SK-N-SH treated with all-trans-retinoic acid at 6 μM for 48 hours (cell line): ENCODE measurements around the gene CDKN1B.

Experiments used
- ATAC-seq: fragments of 200-7000 bp; cut with Tn5 transposase; 3 replicates; pipeline ENCODE4 v1.9.1; 2020; ENCODE audit warnings: mild to moderate bottlenecking, moderate library complexity
- ARNTL ChIP-seq: fragments of 450-650 bp; formaldehyde crosslinking; IDR thresholded peaks from 2 replicates; pipeline ENCODE4 v1.5.0; 2020; ENCODE audit warnings: low read depth, mild to moderate bottlenecking, moderate library complexity, borderline replicate concordance
- BACH2 ChIP-seq: fragments of 250-450 bp; sonication (Bioruptor Pico); IDR thresholded peaks from 2 replicates; pipeline ENCODE4 v1.9.0; 2021; ENCODE audit warnings: mild to moderate bottlenecking, borderline replicate concordance
- CSDC2 ChIP-seq: fragments of 250-450 bp; sonication (Bioruptor Pico); IDR thresholded peaks from 2 replicates; pipeline ENCODE4 v1.5.0; 2020; ENCODE audit warnings: mild to moderate bottlenecking, moderate library complexity
- ESRRG ChIP-seq: fragments of 250-450 bp; sonication (Bioruptor Pico); IDR thresholded peaks from 2 replicates; pipeline ENCODE4 v1.6.1; 2021; ENCODE audit warnings: mild to moderate bottlenecking
- GLIS3 ChIP-seq: fragments of 250-450 bp; sonication (Bioruptor Pico); IDR thresholded peaks from 2 replicates; pipeline ENCODE4 v1.5.0; 2020; ENCODE audit warnings: mild to moderate bottlenecking, moderate library complexity
- ISL1 ChIP-seq: fragments of 250-450 bp; sonication (Bioruptor Pico); IDR thresholded peaks from 2 replicates; pipeline ENCODE4 v2.1.2; 2022; ENCODE audit warnings: mild to moderate bottlenecking, moderate library complexity
- OSR1 ChIP-seq: fragments of 250-450 bp; sonication (Bioruptor Pico); IDR thresholded peaks from 2 replicates; pipeline ENCODE4 v1.8.0; 2022; ENCODE audit warnings: moderate library complexity, mild to moderate bottlenecking, inconsistent platforms
- PPARA ChIP-seq: fragments of 250-450 bp; sonication (Bioruptor Pico); IDR thresholded peaks from 2 replicates; pipeline ENCODE4 v1.5.0; 2020; ENCODE audit warnings: mild to moderate bottlenecking, borderline replicate concordance
- RARB ChIP-seq: fragments of 250-450 bp; sonication (Bioruptor Pico); IDR thresholded peaks from 2 replicates; pipeline ENCODE4 v1.8.0; 2021; ENCODE audit warnings: mild to moderate bottlenecking, moderate library complexity
- SNAI2 ChIP-seq: fragments of 250-450 bp; sonication (Bioruptor Pico); IDR thresholded peaks from 2 replicates; pipeline ENCODE4 v1.5.0; 2020; ENCODE audit warnings: mild to moderate bottlenecking, moderate library complexity
- TCF4 ChIP-seq: fragments of 250-450 bp; sonication (Bioruptor Pico); IDR thresholded peaks from 2 replicates; pipeline ENCODE4 v1.8.0; 2021; ENCODE audit warnings: mild to moderate bottlenecking, moderate library complexity, borderline replicate concordance
- TOX ChIP-seq: fragments of 250-450 bp; sonication (Bioruptor Pico); IDR thresholded peaks from 2 replicates; pipeline ENCODE4 v1.8.0; 2021; ENCODE audit warnings: mild to moderate bottlenecking, moderate library complexity, borderline replicate concordance
- ZC3H10 ChIP-seq: fragments of 250-450 bp; sonication (Bioruptor Pico); IDR thresholded peaks from 2 replicates; pipeline ENCODE4 v1.5.1; 2021; ENCODE audit warnings: mild to moderate bottlenecking, moderate library complexity
- ZFP3 ChIP-seq: fragments of 250-450 bp; sonication (Bioruptor Pico); IDR thresholded peaks from 2 replicates; pipeline ENCODE4 v1.5.0; 2020; ENCODE audit warnings: mild to moderate bottlenecking, moderate library complexity
- ZFP30 ChIP-seq: fragments of 450-650 bp; formaldehyde crosslinking; IDR thresholded peaks from 2 replicates; pipeline ENCODE4 v1.5.0; 2022; ENCODE audit warnings: mild to moderate bottlenecking, moderate library complexity
- ZNF565 ChIP-seq: fragments of 450-650 bp; formaldehyde crosslinking; conservative IDR thresholded peaks from 2 replicates; pipeline ENCODE4 v1.5.0; 2020; ENCODE audit warnings: low read depth, mild to moderate bottlenecking, moderate library complexity
- ZNF70 ChIP-seq: fragments of 450-650 bp; formaldehyde crosslinking; IDR thresholded peaks from 2 replicates; pipeline ENCODE4 v1.5.0; 2020; ENCODE audit warnings: mild to moderate bottlenecking, moderate library complexity
- ZNF8 ChIP-seq: fragments of 450-650 bp; formaldehyde crosslinking; IDR thresholded peaks from 2 replicates; pipeline ENCODE4 v1.5.0; 2020; ENCODE audit warnings: mild to moderate bottlenecking, moderate library complexity
- TF ChIP-seq, protein P1 (sequence below): fragments of 250-450 bp; sonication (Bioruptor Pico); IDR thresholded peaks from 2 replicates; pipeline ENCODE4 v1.5.1; 2020; ENCODE audit warnings: low read depth, mild to moderate bottlenecking, moderate library complexity
- TF ChIP-seq, protein P2 (sequence below): fragments of 250-450 bp; sonication (Bioruptor Pico); IDR thresholded peaks from 2 replicates; pipeline ENCODE4 v1.8.0; 2020; ENCODE audit warnings: mild to moderate bottlenecking, moderate library complexity, borderline replicate concordance
- TF ChIP-seq, protein P3 (sequence below): fragments of 250-450 bp; sonication (Bioruptor Pico); IDR thresholded peaks from 2 replicates; pipeline ENCODE4 v1.5.0; 2020; ENCODE audit warnings: mild to moderate bottlenecking, moderate library complexity
- TF ChIP-seq, protein P4 (sequence below): fragments of 250-450 bp; sonication (Bioruptor Pico); IDR thresholded peaks from 2 replicates; pipeline ENCODE4 v1.8.0; 2021; ENCODE audit warnings: low read depth, mild to moderate bottlenecking, moderate library complexity, borderline replicate concordance
- TF ChIP-seq, protein P5 (sequence below): fragments of 250-450 bp; sonication (Bioruptor Pico); IDR thresholded peaks from 2 replicates; pipeline ENCODE4 v1.5.1; 2021; ENCODE audit warnings: mild to moderate bottlenecking, moderate library complexity

The CDKN1B gene

DNA sequence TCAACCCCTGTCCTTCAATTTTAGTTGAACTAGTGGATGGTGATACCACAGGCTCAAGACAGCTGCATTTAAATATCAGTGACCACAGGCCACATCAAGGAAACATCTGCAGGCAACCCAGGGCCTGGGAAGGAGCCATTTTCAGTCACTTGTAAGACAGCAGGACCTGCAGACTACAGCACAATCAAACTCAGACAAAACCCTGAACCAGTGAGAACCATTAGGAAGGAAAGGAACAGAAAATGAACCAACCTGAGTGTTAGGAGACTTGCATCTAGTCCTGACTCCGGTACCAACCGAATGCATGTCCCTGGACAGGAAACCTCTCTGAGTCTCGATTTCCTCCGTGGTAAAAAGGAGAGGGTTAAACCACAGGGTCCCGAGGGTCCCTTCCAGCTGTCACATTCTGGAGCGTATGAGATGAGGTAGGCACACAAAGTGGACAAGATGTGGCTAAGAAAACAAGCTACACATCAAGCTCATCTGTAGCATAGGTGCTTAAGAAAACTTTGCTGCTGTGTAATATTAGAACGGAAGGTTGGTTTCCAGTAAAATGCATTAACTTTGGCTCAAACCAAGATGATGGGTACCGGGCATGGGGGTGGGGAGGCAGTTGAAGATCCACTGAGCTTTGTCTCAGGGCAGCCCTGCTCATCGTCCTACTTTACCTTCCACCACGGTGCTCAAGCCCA lies 1.6 kb upstream of the CDKN1B start:
- no peak for ATAC-seq

DNA sequence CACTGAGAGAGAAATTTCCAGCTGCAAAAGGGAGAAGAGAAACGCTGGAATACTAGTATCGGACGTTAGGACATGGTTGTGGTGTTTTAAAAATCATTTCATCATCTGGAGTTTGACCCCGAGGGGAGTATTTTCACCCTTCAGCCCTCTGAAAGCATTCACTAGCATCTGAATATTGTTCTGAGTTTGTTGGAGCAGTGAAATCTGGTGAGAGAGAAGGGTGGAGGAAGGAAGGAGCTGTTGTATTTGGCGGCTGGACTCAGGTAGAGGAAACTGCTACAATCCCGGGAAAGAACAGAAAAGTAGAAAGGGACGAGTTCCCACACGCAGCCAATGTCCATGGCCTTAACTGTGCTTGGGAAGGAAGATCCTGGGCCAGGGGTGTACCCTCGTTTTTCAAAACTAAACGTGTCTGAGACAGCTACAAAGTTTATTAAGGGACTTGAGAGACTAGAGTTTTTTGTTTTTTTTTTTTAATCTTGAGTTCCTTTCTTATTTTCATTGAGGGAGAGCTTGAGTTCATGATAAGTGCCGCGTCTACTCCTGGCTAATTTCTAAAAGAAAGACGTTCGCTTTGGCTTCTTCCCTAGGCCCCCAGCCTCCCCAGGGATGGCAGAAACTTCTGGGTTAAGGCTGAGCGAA lies 896 bp upstream of the CDKN1B start:
- ATAC-seq = peak; percentile 6
- TF ChIP-seq PPARA (CRISPR knock-in tag) (no peak), ZNF565 (CRISPR knock-in tag) (no peak), ZFP30 (CRISPR knock-in tag) (no peak), CSDC2 (CRISPR knock-in tag) (no peak), TOX (no peak), ISL1 (CRISPR knock-in tag) (no peak), OSR1 (CRISPR knock-in tag) (no peak), TCF4 (no peak), ZNF8 (no peak), GLIS3 (CRISPR knock-in tag) (no peak), BACH2 (CRISPR knock-in tag) (no peak), SNAI2 (CRISPR knock-in tag) (no peak), ESRRG (CRISPR knock-in tag) (no peak)
- TF ChIP-seq, protein P1, sequence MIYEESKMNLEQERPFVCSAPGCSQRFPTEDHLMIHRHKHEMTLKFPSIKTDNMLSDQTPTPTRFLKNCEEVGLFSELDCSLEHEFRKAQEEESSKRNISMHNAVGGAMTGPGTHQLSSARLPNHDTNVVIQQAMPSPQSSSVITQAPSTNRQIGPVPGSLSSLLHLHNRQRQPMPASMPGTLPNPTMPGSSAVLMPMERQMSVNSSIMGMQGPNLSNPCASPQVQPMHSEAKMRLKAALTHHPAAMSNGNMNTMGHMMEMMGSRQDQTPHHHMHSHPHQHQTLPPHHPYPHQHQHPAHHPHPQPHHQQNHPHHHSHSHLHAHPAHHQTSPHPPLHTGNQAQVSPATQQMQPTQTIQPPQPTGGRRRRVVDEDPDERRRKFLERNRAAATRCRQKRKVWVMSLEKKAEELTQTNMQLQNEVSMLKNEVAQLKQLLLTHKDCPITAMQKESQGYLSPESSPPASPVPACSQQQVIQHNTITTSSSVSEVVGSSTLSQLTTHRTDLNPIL = no peak
- TF ChIP-seq, protein P2, sequence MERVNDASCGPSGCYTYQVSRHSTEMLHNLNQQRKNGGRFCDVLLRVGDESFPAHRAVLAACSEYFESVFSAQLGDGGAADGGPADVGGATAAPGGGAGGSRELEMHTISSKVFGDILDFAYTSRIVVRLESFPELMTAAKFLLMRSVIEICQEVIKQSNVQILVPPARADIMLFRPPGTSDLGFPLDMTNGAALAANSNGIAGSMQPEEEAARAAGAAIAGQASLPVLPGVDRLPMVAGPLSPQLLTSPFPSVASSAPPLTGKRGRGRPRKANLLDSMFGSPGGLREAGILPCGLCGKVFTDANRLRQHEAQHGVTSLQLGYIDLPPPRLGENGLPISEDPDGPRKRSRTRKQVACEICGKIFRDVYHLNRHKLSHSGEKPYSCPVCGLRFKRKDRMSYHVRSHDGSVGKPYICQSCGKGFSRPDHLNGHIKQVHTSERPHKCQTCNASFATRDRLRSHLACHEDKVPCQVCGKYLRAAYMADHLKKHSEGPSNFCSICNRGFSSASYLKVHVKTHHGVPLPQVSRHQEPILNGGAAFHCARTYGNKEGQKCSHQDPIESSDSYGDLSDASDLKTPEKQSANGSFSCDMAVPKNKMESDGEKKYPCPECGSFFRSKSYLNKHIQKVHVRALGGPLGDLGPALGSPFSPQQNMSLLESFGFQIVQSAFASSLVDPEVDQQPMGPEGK (CRISPR knock-in tag) = no peak
- TF ChIP-seq, protein P3, sequence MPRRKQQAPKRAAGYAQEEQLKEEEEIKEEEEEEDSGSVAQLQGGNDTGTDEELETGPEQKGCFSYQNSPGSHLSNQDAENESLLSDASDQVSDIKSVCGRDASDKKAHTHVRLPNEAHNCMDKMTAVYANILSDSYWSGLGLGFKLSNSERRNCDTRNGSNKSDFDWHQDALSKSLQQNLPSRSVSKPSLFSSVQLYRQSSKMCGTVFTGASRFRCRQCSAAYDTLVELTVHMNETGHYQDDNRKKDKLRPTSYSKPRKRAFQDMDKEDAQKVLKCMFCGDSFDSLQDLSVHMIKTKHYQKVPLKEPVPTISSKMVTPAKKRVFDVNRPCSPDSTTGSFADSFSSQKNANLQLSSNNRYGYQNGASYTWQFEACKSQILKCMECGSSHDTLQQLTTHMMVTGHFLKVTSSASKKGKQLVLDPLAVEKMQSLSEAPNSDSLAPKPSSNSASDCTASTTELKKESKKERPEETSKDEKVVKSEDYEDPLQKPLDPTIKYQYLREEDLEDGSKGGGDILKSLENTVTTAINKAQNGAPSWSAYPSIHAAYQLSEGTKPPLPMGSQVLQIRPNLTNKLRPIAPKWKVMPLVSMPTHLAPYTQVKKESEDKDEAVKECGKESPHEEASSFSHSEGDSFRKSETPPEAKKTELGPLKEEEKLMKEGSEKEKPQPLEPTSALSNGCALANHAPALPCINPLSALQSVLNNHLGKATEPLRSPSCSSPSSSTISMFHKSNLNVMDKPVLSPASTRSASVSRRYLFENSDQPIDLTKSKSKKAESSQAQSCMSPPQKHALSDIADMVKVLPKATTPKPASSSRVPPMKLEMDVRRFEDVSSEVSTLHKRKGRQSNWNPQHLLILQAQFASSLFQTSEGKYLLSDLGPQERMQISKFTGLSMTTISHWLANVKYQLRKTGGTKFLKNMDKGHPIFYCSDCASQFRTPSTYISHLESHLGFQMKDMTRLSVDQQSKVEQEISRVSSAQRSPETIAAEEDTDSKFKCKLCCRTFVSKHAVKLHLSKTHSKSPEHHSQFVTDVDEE (CRISPR knock-in tag) = no peak
- TF ChIP-seq, protein P4, sequence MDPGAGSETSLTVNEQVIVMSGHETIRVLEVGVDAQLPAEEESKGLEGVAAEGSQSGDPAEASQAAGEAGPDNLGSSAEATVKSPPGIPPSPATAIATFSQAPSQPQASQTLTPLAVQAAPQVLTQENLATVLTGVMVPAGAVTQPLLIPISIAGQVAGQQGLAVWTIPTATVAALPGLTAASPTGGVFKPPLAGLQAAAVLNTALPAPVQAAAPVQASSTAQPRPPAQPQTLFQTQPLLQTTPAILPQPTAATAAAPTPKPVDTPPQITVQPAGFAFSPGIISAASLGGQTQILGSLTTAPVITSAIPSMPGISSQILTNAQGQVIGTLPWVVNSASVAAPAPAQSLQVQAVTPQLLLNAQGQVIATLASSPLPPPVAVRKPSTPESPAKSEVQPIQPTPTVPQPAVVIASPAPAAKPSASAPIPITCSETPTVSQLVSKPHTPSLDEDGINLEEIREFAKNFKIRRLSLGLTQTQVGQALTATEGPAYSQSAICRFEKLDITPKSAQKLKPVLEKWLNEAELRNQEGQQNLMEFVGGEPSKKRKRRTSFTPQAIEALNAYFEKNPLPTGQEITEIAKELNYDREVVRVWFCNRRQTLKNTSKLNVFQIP = no peak
- TF ChIP-seq, protein P5, sequence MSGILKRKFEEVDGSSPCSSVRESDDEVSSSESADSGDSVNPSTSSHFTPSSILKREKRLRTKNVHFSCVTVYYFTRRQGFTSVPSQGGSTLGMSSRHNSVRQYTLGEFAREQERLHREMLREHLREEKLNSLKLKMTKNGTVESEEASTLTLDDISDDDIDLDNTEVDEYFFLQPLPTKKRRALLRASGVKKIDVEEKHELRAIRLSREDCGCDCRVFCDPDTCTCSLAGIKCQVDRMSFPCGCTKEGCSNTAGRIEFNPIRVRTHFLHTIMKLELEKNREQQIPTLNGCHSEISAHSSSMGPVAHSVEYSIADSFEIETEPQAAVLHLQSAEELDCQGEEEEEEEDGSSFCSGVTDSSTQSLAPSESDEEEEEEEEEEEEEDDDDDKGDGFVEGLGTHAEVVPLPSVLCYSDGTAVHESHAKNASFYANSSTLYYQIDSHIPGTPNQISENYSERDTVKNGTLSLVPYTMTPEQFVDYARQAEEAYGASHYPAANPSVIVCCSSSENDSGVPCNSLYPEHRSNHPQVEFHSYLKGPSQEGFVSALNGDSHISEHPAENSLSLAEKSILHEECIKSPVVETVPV = no peak
- TF ChIP-seq, all 23 proteins: peak for 0

More for the DNA sequence above, 1.6 kb upstream of the CDKN1B start:
- no peak for TF ChIP-seq ZFP3 (CRISPR knock-in tag)
- TF ChIP-seq ZNF565 (CRISPR knock-in tag) = no peak
- no peak for TF ChIP-seq RARB (CRISPR knock-in tag)
- TF ChIP-seq, protein P3 (CRISPR knock-in tag) = no peak
- TF ChIP-seq ZNF70 (CRISPR knock-in tag) = no peak
- no peak for TF ChIP-seq ZC3H10 (CRISPR knock-in tag)
- no peak for TF ChIP-seq GLIS3 (CRISPR knock-in tag)
- TF ChIP-seq ESRRG (CRISPR knock-in tag) = no peak
- no peak for TF ChIP-seq TCF4
- TF ChIP-seq ARNTL (CRISPR knock-in tag) = no peak
- TF ChIP-seq ZNF8 = no peak
- TF ChIP-seq ISL1 (CRISPR knock-in tag) = no peak
- no peak for TF ChIP-seq OSR1 (CRISPR knock-in tag)
